ENCODE data around the gene NFIX.
"Not testable (repeated sequence)": the region's sequence is repeated elsewhere in the genome, so short reads cannot be mapped to it uniquely, and the experiment has no call there.

NFIX gene

DNA sequence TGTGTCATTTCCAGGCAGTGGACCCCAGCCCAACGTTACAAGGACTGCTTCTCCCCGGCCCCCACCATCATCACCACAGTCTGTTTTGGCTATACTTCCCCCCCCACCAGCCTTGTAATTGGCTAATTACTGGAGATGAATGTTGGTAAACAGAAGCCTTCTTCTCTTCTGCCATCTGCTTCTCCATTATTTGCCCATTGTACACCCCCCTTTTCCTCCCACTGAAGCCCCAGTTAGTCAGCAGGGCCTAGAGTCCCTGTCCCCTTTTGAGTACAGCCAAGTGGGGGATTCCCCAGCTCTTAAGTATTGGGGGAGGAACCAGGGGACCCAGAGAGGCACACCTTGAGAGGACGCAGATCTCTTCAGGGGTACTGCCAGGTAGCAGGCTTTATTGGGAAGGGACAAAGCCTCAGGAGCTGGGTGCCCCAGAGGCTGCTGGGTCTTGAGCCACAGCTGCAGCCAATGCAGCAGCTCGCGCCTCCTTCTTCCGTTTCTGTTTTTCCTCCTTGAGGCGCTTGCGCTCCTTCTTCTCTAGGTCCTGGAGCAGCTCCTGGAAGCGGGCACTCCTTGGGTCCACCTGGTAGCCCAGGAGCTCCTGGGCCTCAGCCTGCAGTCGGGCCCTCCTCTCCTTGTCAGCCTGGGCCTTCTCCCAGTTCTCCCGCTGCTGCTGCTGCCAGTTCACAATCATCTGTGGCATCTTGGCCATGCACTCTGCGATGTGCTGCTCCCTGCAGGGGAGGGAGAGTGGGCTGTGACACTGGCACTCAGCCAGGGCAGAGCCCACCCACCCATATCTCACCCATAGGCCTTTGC lies 41.3 kb upstream of the NFIX start:
- peak; percentile 9 for ATAC-seq
- peaks cover 41% of the 10 kb centered on the region for H3K4me1 Mint-ChIP-seq
- peak overlapping the region; percentile 71 for H3K27ac Mint-ChIP-seq
- DNase-seq = no peak
- H3K4me3 Mint-ChIP-seq = peak overlapping the region; percentile 82
- H3K27me3 Mint-ChIP-seq = no peaks in the 10 kb centered on the region
- H3K9me3 Mint-ChIP-seq = no peaks in the 10 kb centered on the region
- H3K36me3 Mint-ChIP-seq (ENCODE audit: low read depth) = peaks cover 51% of the 10 kb centered on the region

DNA sequence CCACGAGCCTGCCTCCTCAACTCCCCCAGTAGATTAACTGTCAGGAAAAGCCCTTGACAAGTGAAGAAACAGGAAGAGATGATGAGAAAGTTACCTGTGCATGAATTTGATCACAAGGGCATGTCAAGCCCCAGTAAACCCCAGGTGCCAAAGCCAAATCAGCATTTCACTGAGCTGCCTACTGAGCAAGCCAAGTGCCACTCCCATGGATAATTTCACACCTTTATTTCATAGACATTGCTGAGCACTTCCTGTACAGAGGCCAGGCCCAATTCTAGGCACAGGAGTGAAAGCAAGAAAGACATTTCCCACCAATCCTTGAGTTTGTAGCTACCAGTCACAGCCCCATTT lies 40.7 kb upstream of the NFIX start:
- no peaks in the 10 kb centered on the region for H3K27me3 Mint-ChIP-seq
- ATAC-seq = no peak
- H3K27ac Mint-ChIP-seq = peak overlapping the region; percentile 71
- H3K4me1 Mint-ChIP-seq = peaks cover 41% of the 10 kb centered on the region
- DNase-seq = no peak
- H3K9me3 Mint-ChIP-seq = no peaks in the 10 kb centered on the region
- peak overlapping the region; percentile 82 for H3K4me3 Mint-ChIP-seq
- H3K36me3 Mint-ChIP-seq (ENCODE audit: low read depth) = peaks cover 48% of the 10 kb centered on the region

- H3K27me3 Mint-ChIP-seq, DNase-seq, H3K9me3 Mint-ChIP-seq, ATAC-seq: not testable (repeated sequence)
- Mint-ChIP-seq H3K4me1 (peaks cover 39% of the 10 kb centered on the region), H3K27ac (peak overlapping the region; percentile 71), H3K4me3 (peak overlapping the region; percentile 82), H3K36me3 (ENCODE audit: low read depth) (peaks cover 38% of the 10 kb centered on the region)
Observed at GRCh38 chr19:12955575-12955974, 39.7 kb upstream of the NFIX start.

GRCh38 chr19:12955996-12956395 lies 39.3 kb upstream of the NFIX start:
- ATAC-seq = no peak

DNA sequence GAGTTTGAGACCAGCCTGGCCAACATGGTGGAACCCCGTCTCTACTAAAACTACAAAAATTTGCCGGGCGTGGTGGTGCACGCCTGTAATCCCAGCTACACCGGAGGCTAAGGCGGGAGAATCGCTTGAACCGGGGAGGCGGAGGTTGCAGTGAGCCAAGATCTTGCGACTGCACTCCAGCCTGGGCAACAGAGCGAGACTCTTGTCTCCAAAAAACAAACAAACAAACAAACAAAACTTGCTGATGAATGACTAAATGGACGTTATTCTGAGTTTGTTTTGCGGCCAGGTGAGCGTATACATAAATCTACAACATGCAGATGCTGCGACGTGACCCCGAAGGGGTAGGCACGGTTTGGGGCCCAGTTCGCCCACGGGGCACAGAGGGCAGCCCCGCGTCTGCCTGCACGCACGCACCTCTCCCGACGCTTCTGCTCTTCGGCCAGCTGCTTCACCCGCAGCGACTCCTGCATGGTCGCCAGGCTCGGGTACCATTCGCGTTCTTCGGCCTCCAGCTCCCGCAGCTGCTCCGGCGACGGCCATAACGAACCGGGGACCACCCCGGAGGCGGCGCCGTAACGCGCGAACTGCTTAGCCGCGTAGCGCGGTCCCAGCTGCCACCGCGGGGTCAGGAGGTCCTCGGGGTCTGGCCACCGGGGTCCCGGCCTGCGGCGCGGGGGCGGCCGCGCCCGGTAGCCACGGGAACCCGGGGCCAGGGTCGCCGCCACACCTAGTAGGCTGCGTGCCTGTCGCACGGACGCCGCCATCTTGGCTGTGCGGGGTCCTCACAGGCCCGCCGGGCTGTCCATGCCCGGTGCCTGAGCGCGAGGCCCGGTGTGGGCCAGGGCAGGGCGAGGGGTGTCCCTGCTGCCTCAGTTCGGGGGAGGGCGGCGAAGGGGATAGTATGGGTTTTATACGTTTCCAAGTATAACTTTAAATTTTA lies 38.6 kb upstream of the NFIX start, which contains the start of gene GADD45GIP1:
TSS of gene GADD45GIP1 (minus strand) at position 778 of the 943 bp plus-strand sequence. CDS start at position 767, 11 bp downstream.
- ATAC-seq (peak; percentile 93), DNase-seq (peak; percentile 87)
- Mint-ChIP-seq H3K4me3 (peak within 1 kb of the TSS; percentile 82), H3K9me3 (no peaks in the 10 kb centered on the region), H3K36me3 (ENCODE audit: low read depth) (peaks cover 28% of the 10 kb centered on the region), H3K27ac (peak within 1 kb of the TSS; percentile 93), H3K27me3 (no peaks in the 10 kb centered on the region), H3K4me1 (peaks cover 37% of the 10 kb centered on the region)

More at GRCh38 chr19:12955996-12956395, 39.3 kb upstream of the NFIX start:
- no peak for DNase-seq
- peaks cover 39% of the 10 kb centered on the region for H3K4me1 Mint-ChIP-seq
- peak overlapping the region; percentile 82 for H3K4me3 Mint-ChIP-seq
- H3K27me3 Mint-ChIP-seq = no peaks in the 10 kb centered on the region
- H3K36me3 Mint-ChIP-seq (ENCODE audit: low read depth) = peaks cover 34% of the 10 kb centered on the region
- H3K9me3 Mint-ChIP-seq = no peaks in the 10 kb centered on the region
- peak overlapping the region; percentile 71 for H3K27ac Mint-ChIP-seq

DNA sequence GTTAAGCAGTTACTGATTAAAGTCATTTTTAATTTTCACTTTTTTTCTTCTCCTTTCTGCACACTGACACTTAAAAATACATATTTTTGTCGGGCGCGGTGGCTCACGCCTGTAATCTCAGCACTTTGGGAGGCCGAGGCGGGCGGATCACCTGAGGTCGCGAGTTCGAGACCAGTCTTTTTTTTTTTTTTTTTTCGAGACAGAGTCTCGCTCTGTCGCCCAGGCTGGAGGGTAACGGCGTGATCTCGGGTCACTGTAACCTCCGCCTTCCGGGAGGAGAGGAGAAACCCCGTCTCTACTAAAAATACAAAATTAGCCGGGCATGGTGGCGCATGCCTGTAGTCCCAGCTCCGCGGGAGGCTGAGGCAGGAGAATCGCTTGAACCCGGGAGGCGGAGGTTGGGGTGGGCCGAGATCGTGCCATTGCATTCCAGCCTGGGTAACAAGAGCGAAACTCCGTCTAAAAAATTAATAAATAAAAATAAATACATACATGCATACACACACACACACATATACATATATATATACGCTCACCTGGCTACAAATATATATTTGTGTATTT lies 37.8 kb upstream of the NFIX start:
- Mint-ChIP-seq H3K4me1 (peaks cover 36% of the 10 kb centered on the region), H3K36me3 (ENCODE audit: low read depth) (peaks cover 26% of the 10 kb centered on the region), H3K4me3 (peak overlapping the region; percentile 82), H3K27ac (peak overlapping the region; percentile 93)
- peak; percentile 5 for ATAC-seq
- H3K27me3 Mint-ChIP-seq, DNase-seq, H3K9me3 Mint-ChIP-seq: not testable (repeated sequence)

DNA sequence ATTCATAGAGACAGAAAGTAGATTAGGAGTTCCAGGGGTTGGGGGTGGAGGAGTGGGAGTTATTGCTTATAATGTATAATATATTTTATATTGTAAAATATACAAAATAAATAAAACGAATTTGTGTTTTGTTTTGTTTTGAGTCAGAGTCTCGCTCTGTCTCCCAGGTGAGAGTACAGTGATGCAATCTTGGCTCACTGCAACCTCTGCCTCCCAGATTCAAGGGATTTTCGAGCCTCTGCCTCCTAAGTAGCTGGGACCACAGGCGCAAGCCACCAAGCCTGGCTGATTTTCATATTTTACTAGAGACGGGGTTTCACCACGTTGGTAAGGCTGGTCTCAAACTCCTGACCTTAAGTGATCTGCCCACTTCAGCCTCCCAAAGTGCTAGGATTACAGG lies 35.8 kb upstream of the NFIX start:
- peaks cover 5% of the 10 kb centered on the region for H3K27me3 Mint-ChIP-seq
- no peak overlapping the region for H3K27ac Mint-ChIP-seq
- no peak overlapping the region for H3K4me3 Mint-ChIP-seq
- H3K4me1 Mint-ChIP-seq = peaks cover 22% of the 10 kb centered on the region
- ATAC-seq (no peak), DNase-seq (no peak)
- H3K36me3 Mint-ChIP-seq (ENCODE audit: low read depth) = peaks cover 16% of the 10 kb centered on the region
- no peaks in the 10 kb centered on the region for H3K9me3 Mint-ChIP-seq

- Mint-ChIP-seq H3K27ac (peak overlapping the region; percentile 81), H3K36me3 (ENCODE audit: low read depth) (no peaks in the 10 kb centered on the region), H3K4me1 (peaks cover 10% of the 10 kb centered on the region), H3K27me3 (peaks cover 5% of the 10 kb centered on the region), H3K9me3 (no peaks in the 10 kb centered on the region), H3K4me3 (peak overlapping the region; percentile 86)
- DNase-seq (peak; percentile 92), ATAC-seq (peak; percentile 96)
Observed at GRCh38 chr19:12965017-12965811, 30.1 kb upstream of the NFIX start.

DNA sequence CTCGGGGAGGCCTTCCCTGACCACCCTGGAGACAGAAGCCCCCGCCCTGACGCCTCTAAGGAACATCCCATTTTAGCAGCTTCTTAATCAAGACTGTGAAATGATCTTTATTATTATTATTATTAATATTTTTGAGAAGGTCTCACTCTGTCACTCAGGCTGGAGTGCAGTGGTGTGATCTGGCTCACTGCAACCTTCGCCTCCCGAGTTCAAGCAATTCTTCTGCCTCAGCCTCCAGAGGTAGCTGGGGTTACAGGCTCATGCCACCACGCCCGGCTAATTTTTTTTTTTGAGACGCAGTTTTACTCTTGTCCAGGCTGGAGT lies 29.5 kb upstream of the NFIX start:
- H3K9me3 Mint-ChIP-seq = no peaks in the 10 kb centered on the region
- peak overlapping the region; percentile 40 for H3K4me3 Mint-ChIP-seq

DNA sequence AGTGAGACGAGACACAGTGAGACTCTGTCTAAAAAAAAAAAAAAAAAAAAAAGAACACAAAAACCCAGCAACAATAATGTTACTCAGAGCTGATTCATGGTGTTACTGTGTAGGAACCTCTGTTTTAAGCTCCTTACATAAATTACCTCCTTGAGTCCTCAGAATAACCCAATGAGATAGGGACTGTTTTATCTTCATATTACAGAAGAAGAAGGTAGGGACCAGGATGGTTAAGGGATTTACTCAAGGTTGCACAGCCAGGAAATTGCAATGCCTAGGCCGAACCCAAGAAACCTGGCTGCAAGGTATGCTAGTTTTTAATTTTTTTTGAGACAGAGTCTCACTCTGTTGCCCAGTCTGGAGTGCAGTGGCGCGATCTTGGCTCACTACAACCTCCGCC lies 27.4 kb upstream of the NFIX start:
- Mint-ChIP-seq H3K9me3 (no peaks in the 10 kb centered on the region), H3K4me1 (peaks cover 12% of the 10 kb centered on the region), H3K36me3 (ENCODE audit: low read depth) (no peaks in the 10 kb centered on the region), H3K4me3 (no peak overlapping the region), H3K27ac (no peak overlapping the region), H3K27me3 (peaks cover 2% of the 10 kb centered on the region)
- no peak for ATAC-seq
- no peak for DNase-seq

More for the DNA sequence above, 29.5 kb upstream of the NFIX start:
- ATAC-seq (no peak), DNase-seq (no peak)
- peaks cover 12% of the 10 kb centered on the region for H3K4me1 Mint-ChIP-seq
- peaks cover 5% of the 10 kb centered on the region for H3K27me3 Mint-ChIP-seq
- H3K27ac Mint-ChIP-seq = no peak overlapping the region
- H3K36me3 Mint-ChIP-seq (ENCODE audit: low read depth) = no peaks in the 10 kb centered on the region

- H3K36me3 Mint-ChIP-seq (ENCODE audit: low read depth) = no peaks in the 10 kb centered on the region
- DNase-seq = no peak
- ATAC-seq = no peak
- no peaks in the 10 kb centered on the region for H3K27me3 Mint-ChIP-seq
- no peak within 1 kb of the TSS for H3K4me3 Mint-ChIP-seq
- no peaks in the 10 kb centered on the region for H3K9me3 Mint-ChIP-seq
- H3K4me1 Mint-ChIP-seq = peaks cover 12% of the 10 kb centered on the region
- H3K27ac Mint-ChIP-seq = no peak within 1 kb of the TSS
Observed at GRCh38 chr19:12969292-12969988, 25.8 kb upstream of the NFIX start, which contains the start of gene DAND5. TSS of gene DAND5 (plus strand) at chr19:12969576. CDS start at chr19:12969661, 85 bp downstream.

- Mint-ChIP-seq H3K4me1 (peaks cover 8% of the 10 kb centered on the region), H3K27ac (no peak overlapping the region), H3K27me3 (no peaks in the 10 kb centered on the region), H3K36me3 (ENCODE audit: low read depth) (no peaks in the 10 kb centered on the region), H3K9me3 (no peaks in the 10 kb centered on the region), H3K4me3 (no peak overlapping the region)
- DNase-seq (no peak), ATAC-seq (peak; percentile 17)
Observed at GRCh38 chr19:12970070-12970820, 25.0 kb upstream of the NFIX start.

DNA sequence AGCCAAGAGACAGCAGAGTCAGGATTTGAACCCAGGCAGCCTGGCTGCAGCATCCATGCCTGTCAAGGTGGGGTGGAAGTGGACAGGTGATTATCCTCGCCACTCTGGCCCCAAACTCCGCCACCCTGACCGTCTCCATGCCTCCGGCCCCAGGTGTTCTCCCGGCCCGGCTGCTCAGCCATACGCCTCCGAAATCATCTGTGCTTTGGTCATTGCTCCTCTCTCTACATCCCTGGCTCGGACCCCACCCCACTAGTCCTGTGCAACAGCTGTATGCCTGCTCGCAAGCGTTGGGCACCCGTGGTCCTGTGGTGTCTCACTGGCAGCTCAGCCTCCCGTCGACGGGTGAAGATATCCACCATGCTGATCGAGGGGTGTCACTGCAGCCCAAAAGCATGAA lies 22.0 kb upstream of the NFIX start:
- no peak overlapping the region for H3K27ac Mint-ChIP-seq
- H3K36me3 Mint-ChIP-seq (ENCODE audit: low read depth) = no peaks in the 10 kb centered on the region
- DNase-seq = no peak
- no peaks in the 10 kb centered on the region for H3K9me3 Mint-ChIP-seq
- ATAC-seq = no peak
- peaks cover 11% of the 10 kb centered on the region for H3K27me3 Mint-ChIP-seq
- no peak overlapping the region for H3K4me3 Mint-ChIP-seq
- H3K4me1 Mint-ChIP-seq = peaks cover 8% of the 10 kb centered on the region

Data from activated naive CD8-positive, alpha-beta T cell treated with anti-CD3 and anti-CD28 coated beads, Interleukin-2, amount 50 U/mL, for 24 hours (primary cell).